Measurements from ENCODE around the gene SUPT20H.

The SUPT20H gene

GRCh38 chr13:37106642-37107041, 47.2 kb upstream of the SUPT20H start:
- Histone ChIP-seq H3K27ac (ENCODE audit: extremely low read depth, low read depth, low read length) (no peak overlapping the region), H3K36me3 (ENCODE audit: control insufficient read depth in 2 of 2, insufficient read depth in 1 of 2, low read length in 2 of 2) (no peaks in the 10 kb centered on the region), H3K9me3 (ENCODE audit: control insufficient read depth, insufficient read depth, low read depth, low read length) (no peaks in the 10 kb centered on the region), H3K4me1 (ENCODE audit: control insufficient read depth, insufficient read depth, low read length) (no peaks in the 10 kb centered on the region), H3K4me3 (ENCODE audit: low read depth, low read length) (no peak overlapping the region)
- CTCF ChIA-PET: interaction anchor here (1.3 kb wide), 1 partner anchor 32 kb away, joined by 4 read pairs; no protein-coding TSS in a partner anchor
- TF ChIP-seq KLF8 (tag by site-specific recombination; IDR thresholded peaks at IDR 0.05) (no peak), ZNF10 (tag by site-specific recombination; IDR thresholded peaks at IDR 0.05) (no peak), REST (tag by site-specific recombination; IDR thresholded peaks at IDR 0.05) (no peak), ZNF148 (tag by site-specific recombination; IDR thresholded peaks at IDR 0.05; ENCODE audit: borderline replicate concordance) (no peak), ZNF394 (tag by site-specific recombination; IDR thresholded peaks at IDR 0.05; ENCODE audit: borderline replicate concordance) (no peak), TRIM28 (IDR thresholded peaks at IDR 0.05; ENCODE audit: borderline replicate concordance, low read length) (no peak), ZBTB21 (tag by site-specific recombination; IDR thresholded peaks at IDR 0.05) (no peak), ZNF324 (tag by site-specific recombination; IDR thresholded peaks at IDR 0.05) (no peak), ZNF645 (tag by site-specific recombination; IDR thresholded peaks at IDR 0.05) (no peak), ZNF610 (tag by site-specific recombination; IDR thresholded peaks at IDR 0.05; ENCODE audit: borderline replicate concordance) (no peak)
- POLR2A ChIA-PET: no interaction called here

- no peaks in the 10 kb centered on the region for H3K36me3 ChIP-seq (ENCODE audit: control insufficient read depth in 2 of 2, insufficient read depth in 1 of 2, low read length in 2 of 2)
- no peak within 1 kb of the TSS for H3K27ac ChIP-seq (ENCODE audit: extremely low read depth, low read depth, low read length)
- TF ChIP-seq ZFP41 (tag by site-specific recombination; IDR thresholded peaks at IDR 0.05; ENCODE audit: borderline replicate concordance) (no peak), ZNF202 (tag by site-specific recombination; IDR thresholded peaks at IDR 0.05; ENCODE audit: borderline replicate concordance) (0 out of 2 replicates have a peak, but pooled peaks have one; percentile 24)
- no peaks in the 10 kb centered on the region for H3K9me3 ChIP-seq (ENCODE audit: control insufficient read depth, insufficient read depth, low read depth, low read length)
- POLR2A ChIA-PET: no interaction called here
- CTCF ChIA-PET: interaction anchor here (0.7 kb wide), 1 partner anchor 30 kb away, joined by 3 read pairs; no protein-coding TSS in a partner anchor
- no peak within 1 kb of the TSS for H3K4me3 ChIP-seq (ENCODE audit: low read depth, low read length)
- H3K4me1 ChIP-seq (ENCODE audit: control insufficient read depth, insufficient read depth, low read length): no peaks in the 10 kb centered on the region
These were observed 45.8 kb upstream of the SUPT20H start, which contains the start of gene CSNK1A1L for GRCh38 chr13:37105251-37105714. Gene CSNK1A1L, minus strand, starts transcription at chr13:37105664. Its CDS starts 408 bp downstream, at chr13:37105256.

- H3K27ac ChIP-seq (ENCODE audit: extremely low read depth, low read depth, low read length): no peak overlapping the region
- no peak overlapping the region for H3K4me3 ChIP-seq (ENCODE audit: low read depth, low read length)
- POLR2A ChIA-PET: no interaction called here
- no peaks in the 10 kb centered on the region for H3K36me3 ChIP-seq (ENCODE audit: control insufficient read depth in 2 of 2, insufficient read depth in 1 of 2, low read length in 2 of 2)
- CTCF ChIA-PET: interaction anchor here (1.1 kb wide), 1 partner anchor 14 kb away, joined by 3 read pairs; no protein-coding TSS in a partner anchor
- no peaks in the 10 kb centered on the region for H3K4me1 ChIP-seq (ENCODE audit: control insufficient read depth, insufficient read depth, low read length)
- H3K9me3 ChIP-seq (ENCODE audit: control insufficient read depth, insufficient read depth, low read depth, low read length): no peaks in the 10 kb centered on the region
- TF ChIP-seq ZNF624 (tag by site-specific recombination; IDR thresholded peaks at IDR 0.05): no peak
- no peak for TF ChIP-seq ZFP69B (tag by site-specific recombination; IDR thresholded peaks at IDR 0.05)
- TF ChIP-seq ZNF529 (tag by site-specific recombination; IDR thresholded peaks at IDR 0.05; ENCODE audit: insufficient replicate concordance): no peak
- TF ChIP-seq ZNF174 (tag by site-specific recombination; IDR thresholded peaks at IDR 0.05): no peak
- no peak for TF ChIP-seq ZNF24 (tag by site-specific recombination; IDR thresholded peaks at IDR 0.05)
- no peak for TF ChIP-seq ZNF654 (tag by site-specific recombination; IDR thresholded peaks at IDR 0.05; ENCODE audit: low read depth)
- TF ChIP-seq GLIS2 (tag by site-specific recombination; IDR thresholded peaks at IDR 0.05): no peak
- TF ChIP-seq ZNF350 (tag by site-specific recombination; IDR thresholded peaks at IDR 0.05): no peak
- TF ChIP-seq ZNF302 (tag by site-specific recombination; IDR thresholded peaks at IDR 0.05; ENCODE audit: low read depth): no peak
- TF ChIP-seq ZNF843 (tag by site-specific recombination; IDR thresholded peaks at IDR 0.05): no peak
- TF ChIP-seq FEZF1 (tag by site-specific recombination; IDR thresholded peaks at IDR 0.05): no peak
- TF ChIP-seq ZSCAN4 (tag by site-specific recombination; IDR thresholded peaks at IDR 0.05): no peak
- no peak for TF ChIP-seq ZNF76 (tag by site-specific recombination; IDR thresholded peaks at IDR 0.05; ENCODE audit: borderline replicate concordance, low read depth)
These were observed 43.4 kb upstream of the SUPT20H start for GRCh38 chr13:37102896-37103295.

All from HEK293 (cell line).